Measurements from ENCODE around the gene GMPR. TPM values are rescaled to one million over a fixed set of nuclear protein-coding genes. Genes with fewer than 3 reads are reported as not detected.
"Not testable (repeated sequence)": the region's sequence is repeated elsewhere in the genome, so short reads cannot be mapped to it uniquely, and the experiment has no call there.

The GMPR gene
- total RNA-seq, 1 donor from 2014 or later = 5.9 TPM

DNA sequence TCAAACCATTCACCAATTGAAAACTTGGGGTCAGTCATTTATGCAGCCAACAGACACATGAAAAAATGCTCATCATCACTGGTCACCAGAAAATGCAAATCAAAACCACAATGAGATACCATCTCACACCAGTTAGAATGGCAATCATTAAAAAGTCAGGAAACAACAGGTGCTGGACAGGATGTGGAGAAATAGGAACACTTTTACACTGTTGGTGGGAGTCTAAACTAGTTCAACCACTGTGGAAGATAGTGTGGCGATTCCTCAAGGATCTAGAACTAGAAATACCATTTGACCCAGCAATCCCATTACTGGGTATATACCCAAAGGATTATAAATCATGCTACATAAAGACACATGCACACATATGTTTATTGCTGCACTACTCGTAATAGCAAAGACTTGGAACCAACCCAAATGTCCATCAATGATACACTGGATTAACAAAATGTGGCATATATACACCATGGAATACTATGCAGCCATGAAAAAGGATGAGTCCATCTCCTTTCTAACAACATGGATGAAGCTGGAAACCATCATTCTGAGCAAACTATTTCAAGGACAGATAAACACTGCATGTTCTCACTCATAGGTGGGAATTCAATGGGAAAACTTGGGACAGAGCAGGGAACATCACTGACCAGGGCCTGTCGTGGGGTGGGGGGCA is 13.2 kb upstream of the GMPR start:
- not testable (repeated sequence) for DNase-seq (ENCODE audit: low spot score)

DNA sequence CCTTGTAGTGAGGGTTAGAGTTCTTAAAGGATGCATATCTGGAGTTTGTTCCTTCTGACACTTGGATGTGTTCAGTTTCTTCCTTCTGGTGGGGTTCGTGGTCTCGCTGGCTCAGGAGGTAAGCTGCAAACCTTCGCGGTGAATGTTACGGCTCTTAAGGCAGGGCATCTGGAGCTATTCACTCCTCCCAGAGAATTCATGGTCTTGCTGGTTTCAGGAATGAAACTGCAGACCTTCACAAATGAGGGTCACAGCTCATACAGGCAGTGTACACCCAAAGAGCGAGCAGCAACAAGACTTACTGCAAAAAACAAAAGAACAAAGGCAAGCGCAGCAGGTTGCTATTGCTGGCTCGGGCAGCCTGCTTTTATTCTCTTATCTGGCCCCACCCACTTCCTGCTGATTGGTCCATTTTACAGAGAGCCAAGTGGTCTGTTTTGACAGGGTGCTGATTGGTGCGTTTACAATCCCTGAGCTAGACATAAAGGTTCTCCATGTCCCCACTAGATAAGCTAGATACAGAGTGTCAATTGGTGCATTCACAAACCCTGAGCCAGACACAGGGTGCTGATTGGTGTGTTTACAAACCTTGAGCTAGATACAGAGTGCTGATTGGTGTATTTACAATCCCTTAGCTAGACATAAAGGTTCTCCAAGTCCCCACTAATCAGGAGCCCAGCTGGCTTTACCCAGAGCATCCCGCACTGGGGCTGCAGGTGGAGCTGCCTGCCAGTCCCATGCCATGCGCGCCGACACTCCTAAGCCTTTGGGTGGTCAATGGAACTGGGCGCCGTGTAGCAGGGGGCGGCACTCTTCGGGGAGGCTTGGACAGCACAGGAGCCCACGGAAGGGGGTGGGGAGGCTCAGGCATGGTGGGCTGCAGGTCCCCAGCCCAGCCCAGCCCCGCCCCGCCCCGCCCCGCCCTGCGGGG is 12.0 kb upstream of the GMPR start:
- peak; percentile 49 for DNase-seq (ENCODE audit: low spot score)

DNA sequence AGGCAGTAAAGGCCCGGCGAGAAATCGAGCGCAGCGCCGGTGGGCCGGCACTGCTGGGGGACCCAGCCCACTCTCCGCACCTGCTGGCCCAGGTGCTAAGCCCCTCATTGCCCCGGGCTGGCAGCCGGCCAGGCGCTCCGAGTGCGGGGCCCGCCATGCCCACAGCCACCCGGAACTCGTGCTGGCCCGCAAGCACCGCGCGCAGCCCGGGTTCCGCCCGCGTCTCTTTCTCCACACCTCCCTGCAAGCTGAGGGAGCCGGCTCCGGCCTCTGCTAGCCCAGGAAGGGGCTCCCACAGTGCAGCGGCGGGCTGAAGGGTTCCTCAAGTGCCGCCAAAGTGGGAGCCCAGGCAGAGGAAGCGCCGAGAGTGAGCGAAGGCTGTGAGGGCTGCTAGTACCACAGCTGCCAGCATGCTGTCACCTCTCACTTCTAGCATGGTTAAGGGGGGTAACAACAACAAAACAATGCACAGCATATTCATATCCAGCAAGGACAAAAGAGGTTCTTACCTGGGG is 11.3 kb upstream of the GMPR start:
- DNase-seq (ENCODE audit: low spot score) = peak; percentile 84

DNA sequence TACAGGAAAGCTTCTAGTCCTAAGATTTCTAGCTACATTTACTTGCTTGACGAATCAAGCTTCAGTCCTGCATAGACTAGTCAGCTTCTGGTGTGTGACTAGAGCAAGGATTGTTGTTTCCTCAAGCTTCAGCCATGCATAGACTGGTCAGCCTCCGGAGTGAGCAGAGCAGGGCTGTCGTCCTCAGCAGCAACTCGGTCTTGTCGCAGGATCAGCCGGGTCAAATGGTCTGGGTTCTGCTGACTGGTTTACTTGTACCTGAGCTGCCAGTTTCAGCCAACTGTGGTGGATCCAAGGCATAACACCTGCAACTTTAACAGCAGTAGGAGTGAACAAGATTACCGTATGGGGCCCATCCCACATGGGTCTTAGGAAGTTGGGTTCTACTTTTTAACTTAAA is 10.8 kb upstream of the GMPR start:
- peak; percentile 73 for DNase-seq (ENCODE audit: low spot score)

DNA sequence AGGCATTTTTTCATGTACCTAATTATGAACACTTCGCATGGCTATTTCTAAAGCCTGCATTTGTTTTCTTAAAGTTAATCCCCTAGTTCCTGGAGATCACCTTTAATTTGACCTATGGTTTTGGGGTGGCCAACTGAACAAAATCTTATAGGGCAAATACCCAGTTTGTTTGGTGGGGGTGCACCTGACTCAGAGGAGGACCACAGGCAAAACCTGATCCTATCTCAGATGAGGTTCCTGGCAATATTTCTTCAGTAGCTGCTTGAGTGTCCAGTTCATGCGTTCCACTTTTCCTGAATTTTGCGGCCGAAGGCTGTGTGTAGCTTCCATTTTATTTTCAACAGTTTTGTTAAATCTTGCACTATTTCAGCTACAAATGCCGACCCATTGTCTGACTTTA is 10.3 kb upstream of the GMPR start:
- DNase-seq (ENCODE audit: low spot score) = peak; percentile 18

DNA sequence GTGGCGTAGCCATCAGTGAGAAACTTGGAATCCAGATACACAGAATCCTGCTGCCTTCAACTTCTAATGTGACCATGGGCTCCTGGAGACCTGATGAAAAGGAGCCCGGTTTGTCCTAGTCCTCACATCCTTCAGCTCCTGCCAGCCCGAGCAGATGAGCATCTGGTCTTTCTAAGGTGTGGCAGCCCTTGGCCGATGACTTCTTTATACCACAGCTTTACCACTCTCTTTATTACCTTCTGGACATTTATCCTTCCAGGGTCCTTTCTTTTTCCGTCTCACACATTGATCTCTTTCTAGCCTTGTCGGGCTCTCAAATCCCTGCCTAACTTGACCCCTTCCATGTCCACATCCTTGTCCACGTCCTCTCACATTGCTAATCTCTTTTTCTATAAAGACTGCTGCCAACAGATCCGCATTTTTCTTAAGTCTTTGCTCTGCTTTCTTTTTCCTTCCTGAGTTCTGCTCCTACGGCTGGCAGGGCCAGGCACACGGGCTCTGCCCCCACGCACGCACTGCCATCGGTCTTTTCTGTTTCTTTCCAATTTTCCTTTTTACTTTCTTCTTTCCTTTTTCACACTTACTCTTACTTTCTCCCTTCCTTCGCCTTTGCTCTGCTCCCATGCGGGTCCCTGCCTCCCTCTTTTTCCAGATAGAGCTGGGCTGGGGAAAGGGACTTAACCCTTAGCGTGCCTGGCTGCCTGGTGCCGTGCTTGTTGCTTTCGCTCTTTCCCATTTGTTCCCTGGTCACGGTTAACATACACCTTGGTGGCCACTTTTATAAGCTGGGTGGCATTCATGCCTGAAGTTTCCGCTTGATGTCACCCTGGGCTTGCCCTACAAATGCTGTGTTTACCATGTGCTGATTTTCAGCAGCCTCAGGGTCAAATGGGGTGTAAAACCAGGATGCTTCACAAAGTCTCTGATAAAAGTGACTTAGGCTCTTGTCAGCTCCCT is 9.4 kb upstream of the GMPR start:
- DNase-seq (ENCODE audit: low spot score) = no peak

DNA sequence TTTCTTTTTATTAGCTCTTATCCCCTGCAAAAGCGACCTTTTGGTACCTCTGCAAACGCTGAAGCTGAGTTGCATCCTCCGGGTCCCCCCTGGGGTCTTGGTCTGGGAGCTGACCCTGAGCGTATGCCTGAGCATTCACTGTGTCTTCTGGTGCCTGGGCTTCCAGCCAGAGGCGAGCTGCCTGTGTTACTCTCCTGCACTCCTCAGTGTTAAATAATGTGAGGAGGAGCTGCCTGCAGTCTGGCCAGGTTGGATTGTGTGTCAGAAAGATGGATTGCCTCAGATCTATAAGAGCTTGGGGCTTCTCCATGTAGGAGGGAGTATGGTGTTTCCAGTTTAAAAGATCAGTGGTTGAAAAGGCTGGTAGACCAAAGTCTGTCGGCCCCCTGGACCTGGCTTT is 8.7 kb upstream of the GMPR start:
- no peak for DNase-seq (ENCODE audit: low spot score)

DNA sequence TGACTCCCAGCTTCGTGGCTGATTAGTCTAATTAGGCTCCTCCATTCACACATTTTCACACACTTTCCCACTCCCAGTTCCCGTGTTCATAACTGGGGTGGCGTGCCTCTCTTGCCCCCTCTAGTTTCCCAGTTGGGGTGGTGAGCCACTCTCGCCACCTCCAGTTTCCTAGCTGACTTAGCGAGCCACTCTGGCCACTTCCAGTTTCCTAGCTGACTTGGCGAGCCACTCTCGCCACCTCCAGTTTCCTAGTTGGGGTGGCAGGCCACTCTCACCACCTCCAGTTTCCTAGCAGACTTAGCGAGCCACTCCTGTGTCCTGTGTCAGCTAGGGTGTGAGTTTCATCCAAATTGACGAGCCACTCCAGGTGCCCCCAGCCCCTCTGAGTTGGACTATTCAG is 7.4 kb upstream of the GMPR start:
- no peak for DNase-seq (ENCODE audit: low spot score)

DNA sequence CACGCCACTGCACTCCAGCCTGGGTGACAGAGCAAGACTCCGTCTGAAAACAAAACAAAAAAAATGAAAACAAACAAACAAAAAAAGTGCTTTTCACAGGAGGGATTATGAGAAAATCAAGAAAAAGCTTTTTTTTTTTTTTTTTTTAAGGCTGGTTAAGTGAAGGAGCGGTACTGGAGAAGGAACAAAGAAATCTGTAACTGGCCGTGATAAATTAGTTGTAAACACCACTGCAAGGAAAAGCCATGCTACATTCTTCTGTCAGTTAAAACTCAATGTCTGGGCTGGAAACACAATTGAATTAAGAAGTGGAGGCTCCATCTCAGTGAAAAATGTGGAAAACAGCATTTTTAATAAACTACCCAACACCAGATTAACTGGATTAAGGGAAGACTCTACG is 6.3 kb upstream of the GMPR start:
- no peak for DNase-seq (ENCODE audit: low spot score)

DNA sequence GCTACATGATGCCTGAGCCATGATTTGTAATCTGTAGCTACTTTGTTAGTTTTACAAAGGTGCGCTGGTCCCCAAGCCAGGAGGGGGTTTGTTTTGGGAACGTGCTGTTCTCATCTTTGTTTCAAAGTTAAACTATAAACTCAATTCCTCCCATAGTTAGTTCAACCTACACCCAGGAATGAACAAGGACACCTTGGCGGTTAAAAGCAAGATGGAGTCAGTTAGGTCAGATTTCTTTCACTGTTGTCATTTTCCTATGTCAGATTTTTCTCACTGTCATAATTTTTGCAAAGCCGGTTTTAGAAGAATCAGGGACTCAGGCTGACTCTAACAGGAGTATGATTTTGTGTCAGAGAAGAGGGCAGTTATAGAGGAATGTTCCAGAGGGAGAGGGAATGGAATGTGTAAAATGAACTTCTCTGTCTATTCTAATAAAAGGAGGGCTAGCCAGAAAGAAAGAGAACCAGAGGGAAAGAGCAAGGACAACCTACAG is 2.3 kb upstream of the GMPR start:
- no peak for DNase-seq (ENCODE audit: low spot score)

DNA sequence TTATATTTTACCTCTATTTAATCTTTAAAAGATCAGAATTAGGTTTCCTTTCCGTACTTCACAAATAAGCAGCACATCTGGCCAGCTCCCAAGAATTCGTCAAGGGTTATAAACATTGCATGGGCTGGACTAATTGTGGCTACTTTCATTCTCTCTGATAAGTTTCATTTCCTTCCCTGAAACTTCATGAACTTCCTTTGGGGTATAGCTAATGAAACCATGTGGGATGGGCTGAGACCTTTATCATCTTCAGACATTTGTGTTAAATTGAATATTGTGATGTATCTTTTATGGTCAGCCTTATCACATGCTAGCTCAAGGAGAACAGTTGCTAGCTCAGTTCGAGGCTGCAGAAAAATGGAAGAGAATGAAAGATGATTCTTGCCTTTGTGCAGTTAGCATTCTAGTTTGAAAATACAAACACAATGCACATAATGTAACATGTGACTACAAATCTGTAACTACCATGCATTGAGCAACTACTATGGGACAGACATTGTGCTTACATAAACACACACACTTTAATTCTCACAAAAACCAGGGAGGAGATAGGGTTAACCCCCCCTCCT is 1.7 kb upstream of the GMPR start:
- no peak for DNase-seq (ENCODE audit: low spot score)

DNA sequence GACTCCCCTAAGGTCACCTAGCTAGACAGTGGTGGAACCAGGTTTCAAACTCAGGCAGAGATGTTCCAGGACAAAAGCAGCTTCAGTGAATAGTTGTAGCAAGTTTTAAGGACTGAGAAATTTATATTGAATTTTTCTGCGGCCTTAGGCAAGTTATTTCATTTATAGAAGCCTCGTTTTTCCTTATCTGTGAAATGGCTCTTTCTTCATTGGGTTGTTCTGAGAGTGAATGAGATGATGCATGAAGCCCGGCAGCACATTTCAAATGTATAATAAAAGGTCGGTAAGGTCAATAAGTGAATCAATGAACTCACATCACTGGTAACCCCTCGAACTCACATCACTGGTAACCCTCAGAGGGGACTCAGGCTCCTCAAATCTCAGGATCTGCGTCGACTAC is 1.1 kb upstream of the GMPR start:
- DNase-seq (ENCODE audit: low spot score) = no peak

DNA sequence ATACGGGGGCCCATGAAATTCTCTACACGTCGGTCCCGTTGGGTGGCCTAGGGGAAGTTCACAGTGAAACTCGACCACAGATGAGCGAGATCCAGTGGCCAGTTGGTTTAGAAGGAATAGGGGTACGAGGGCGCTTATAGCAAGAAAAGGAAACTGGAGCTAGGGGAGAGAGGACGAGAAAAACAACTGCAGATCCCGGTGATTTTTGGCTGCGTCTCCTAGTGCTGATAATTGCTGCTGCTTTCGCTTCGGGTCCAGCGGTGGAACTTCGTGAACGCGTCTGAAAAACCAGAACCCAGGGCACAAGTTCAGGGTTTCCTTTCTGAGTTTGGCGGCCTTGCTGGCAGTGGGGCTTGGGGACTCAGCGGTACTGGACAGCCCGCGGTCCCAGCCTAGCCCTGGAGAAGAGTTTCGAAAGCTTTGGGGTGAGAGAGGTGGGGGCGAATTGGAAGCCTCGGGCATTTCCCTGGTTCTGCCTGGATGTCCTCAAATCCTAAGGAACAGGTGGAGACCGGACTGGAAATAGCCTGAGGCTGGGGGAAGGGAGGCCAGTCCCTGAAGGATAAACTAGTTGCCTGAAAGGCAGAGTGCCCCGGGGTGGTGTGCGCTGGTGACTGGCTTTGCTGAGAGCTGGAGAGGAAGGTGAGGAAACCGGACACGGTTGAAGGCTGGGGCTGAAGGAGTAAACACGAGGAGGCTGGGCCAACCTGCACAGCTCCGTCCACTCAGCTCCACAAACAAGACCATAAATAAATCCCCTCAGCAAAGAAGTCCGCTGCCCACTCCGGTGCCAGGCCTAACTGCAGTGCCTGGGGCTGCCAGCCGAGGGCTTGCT is 793 bp downstream of the GMPR start:
- DNase-seq (ENCODE audit: low spot score) = peak; percentile 94

DNA sequence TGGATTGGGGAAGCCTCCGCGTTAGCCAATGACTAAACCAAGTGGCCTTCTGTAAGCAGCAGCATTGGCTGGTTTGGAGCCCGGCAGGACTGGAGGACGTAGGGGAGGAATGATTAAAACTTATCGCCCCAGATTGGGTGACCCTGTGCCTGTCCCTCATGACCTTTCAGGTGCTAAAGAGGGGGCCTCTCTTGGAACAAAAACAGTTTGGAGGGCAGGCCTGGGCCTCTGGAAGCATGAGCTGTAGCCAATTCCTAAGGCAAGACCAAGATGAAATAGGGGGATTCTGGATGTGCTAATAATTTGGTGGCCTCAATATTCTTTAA is 1.4 kb downstream of the GMPR start:
- DNase-seq (ENCODE audit: low spot score) = no peak

DNA sequence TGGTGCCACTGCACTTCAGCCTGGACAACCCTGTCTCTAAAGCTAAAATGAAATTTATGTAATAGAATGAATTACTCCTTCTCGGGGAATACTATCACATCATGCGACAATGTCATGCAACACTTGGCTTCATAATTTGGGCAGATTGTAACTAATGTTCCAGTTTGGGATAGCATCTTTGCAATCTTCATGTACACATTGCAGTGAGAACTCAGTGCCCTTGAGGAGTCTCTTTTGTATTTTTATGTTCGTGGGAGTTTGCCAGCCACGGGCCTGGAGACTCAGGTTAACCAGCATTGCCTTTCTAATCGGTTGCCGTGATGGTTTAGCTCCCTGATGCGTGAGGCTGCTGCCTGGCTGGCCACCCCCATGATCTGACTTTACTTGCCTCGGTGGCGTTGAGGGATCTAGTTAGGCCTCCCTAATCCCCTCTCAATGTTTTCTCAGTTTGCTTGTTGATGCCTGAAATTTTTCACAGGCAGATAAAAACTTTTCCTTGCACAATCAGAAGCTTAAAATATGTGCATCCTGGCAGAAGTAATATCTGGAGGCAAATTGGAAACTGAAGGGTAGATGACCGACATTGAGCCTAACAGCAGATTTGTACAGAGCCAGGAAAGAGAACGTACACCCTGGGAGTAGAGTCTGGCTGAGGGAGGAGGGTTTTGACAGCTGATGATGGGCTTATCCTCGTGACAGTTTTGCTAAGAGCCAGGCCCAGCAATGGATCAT is 2.4 kb downstream of the GMPR start:
- no peak for DNase-seq (ENCODE audit: low spot score)

DNA sequence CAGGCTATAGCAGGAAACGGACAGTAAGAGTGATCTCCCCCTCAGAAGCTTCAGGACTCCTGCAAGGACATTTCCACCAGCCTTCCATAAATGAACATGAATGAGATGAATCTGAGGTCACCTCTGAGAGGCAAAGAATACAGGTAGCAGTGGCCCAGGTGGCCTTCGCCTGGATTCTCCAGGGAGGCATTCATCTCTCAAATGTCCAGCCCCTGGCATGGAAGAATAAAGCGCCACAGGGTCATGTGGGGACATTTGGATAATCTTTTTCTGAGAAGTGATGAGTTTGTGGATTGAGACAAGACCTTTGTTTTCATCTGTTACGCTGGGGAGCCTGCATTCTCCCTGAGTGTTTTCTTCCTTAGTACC is 2.9 kb downstream of the GMPR start:
- DNase-seq (ENCODE audit: low spot score) = no peak

DNA sequence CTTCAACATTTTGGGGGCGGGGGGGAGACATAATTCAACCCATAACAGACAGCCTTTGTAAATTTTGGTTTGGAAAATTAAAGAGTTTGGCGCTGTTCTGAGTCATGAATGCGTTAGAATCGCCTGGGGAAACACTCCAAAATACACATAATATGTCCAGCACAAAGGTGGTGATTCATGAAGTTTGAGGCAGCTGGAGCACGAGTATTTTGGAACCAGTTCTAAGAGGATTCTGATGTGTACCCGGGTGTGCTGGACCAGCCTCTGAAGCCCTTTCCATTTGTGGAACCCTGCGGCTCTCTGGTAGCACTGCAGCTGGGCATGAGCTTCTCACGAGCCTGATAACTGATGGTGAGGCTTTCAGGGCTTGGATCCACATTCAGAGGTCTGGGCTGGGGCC is 4.7 kb downstream of the GMPR start:
- no peak for DNase-seq (ENCODE audit: low spot score)

DNA sequence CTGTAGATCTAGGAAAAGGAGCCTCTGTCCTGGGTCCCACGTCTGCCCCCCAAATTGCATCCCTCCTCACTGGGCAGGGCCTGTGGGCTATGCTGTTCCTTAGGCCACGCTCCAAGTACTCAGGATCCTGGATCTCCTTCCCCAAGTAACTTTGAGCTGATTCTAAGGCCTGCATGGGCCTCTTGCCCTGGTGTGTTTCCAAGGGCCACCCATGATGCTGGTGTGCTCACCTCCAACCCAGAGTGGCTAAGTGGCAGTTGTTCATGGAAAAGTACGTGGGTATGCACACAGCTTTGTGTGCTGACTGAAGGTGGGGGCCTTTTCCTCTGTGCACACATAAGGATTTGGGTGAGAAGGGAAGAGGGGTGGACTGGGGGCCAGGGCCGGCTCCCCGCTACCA is 5.3 kb downstream of the GMPR start:
- DNase-seq (ENCODE audit: low spot score) = peak; percentile 9

DNA sequence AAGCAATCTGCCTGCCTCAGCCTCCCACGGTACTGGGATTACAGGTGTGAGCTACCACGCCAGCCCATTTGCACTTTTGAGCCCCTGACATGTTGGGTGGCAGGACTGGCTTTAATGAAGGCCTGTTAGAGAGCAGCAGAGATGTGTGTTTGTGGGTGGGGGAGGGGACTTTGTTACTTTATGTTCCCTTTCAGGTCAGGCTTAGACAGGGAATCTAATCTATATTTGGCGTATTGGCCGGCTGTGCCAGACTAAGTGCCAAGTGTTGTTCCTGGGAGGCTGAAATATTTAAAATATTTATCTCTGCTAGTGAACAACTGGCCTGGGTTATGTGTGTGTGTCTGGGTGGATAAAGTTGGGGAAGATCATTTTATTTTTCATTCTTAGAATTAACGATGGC is 6.1 kb downstream of the GMPR start:
- no peak for DNase-seq (ENCODE audit: low spot score)

Data from mesenteric fat pad (tissue), 1 donor.